Stimulated activated CD8-positive, alpha-beta memory T cell treated with anti-CD3 and anti-CD28 coated beads, Interleukin-2, amount 100 ng/mL, for 48 hours (primary cell): Measurements from ENCODE around the gene ETFRF1.

Experiments used
- DNase-seq, 2 donors: peaks; one replicate each; pipeline ENCODE4 v3.0.0-alpha.2; 2020; ENCODE audit warnings: low read depth in 2 of 2

Gene ETFRF1

DNA sequence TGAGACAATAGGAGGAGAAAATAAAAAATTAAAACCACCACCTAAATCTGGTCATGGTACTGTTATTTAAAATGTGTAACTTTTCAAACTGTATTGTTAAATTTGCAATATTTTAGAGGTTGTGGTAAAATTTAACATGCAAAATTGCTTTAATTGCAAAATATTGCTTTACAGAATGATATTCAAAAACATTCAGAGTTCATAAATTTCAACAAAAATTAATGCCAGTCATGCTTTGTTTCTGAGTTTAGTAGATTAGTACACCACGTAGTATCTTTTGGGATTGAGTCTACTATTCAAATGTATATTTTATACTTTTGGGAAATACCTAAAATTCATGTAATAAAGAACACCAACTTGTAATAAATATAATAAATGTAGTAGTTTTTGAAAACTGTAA lies 18.3 kb downstream of the ETFRF1 start:
- no peak for DNase-seq

GRCh38 chr12:25236190-25236589 lies 41.2 kb downstream of the ETFRF1 start:
- DNase-seq: no peak

GRCh38 chr12:25236626-25237025 lies 41.6 kb downstream of the ETFRF1 start:
- DNase-seq: no peak

DNA sequence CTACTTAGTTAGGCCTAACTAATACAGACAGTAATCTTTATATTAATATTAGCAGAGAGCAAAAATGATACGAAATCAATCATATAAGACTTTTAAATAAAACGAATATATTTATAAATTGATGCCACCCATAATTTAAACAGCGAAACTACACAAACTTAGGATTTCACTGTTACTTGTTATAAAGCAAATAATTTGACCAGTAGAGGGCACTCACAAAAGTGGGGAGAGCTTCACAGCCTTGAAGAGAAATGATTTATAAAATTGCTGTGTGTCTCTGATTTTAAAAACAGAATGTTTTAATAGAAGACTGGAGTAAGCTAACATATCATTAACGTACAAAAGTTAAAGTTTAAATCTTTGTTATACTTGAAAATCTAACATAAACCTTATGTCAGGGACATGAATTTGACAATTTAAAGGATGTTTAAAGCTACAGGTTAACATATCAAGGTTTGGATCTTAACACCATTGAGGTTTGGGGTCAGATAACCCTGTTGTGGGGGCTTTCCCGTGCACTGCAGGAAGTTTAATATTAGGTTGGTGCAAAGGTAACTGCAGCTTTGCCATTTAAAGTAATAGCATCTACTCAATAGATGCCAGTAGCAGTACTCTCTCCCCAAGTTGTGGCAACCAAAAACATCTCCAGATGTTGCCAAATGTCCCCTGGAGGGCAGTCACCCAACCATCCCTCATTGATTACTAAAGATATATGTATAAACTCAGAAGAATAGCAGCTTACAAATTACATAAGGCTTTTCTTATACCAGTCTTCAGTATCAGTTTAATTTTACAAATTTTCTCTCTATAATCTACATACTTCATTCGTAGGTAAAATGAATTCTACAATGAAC lies 46.4 kb downstream of the ETFRF1 start:
- no peak for DNase-seq

DNA sequence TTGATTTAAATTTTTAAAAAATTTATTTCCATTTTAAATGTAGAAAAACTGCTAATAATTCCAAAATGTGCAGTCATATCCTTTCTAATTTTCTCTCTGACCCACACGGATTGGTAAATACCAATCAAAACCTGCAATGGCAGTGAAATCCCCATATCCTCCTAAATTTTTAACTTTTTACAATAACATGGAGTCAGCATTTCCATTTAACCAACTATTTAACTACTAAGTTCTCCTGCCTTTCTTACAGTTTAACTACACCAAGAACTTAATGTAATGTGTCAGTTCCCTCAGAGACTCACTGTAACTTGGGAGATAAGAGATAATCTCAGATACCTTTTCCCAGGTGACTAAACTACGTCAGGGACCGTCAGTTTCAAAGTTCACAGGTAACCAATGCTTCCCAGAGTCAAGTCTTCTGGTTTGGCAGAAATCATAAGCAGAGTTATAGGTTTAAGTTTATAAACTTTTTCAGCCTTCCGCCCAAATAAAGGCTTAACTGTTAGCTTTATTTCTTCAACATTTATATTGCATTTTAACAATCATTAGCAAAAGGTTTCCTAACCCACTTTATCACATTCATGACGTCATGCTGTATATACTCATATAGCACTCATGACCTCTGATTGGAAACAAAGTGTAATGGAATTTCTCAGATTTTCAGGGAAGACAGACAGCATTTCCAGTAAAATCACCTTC lies 48.1 kb downstream of the ETFRF1 start:
- no peak for DNase-seq

GRCh38 chr12:25243680-25243990 lies 48.6 kb downstream of the ETFRF1 start:
- no peak for DNase-seq

DNA sequence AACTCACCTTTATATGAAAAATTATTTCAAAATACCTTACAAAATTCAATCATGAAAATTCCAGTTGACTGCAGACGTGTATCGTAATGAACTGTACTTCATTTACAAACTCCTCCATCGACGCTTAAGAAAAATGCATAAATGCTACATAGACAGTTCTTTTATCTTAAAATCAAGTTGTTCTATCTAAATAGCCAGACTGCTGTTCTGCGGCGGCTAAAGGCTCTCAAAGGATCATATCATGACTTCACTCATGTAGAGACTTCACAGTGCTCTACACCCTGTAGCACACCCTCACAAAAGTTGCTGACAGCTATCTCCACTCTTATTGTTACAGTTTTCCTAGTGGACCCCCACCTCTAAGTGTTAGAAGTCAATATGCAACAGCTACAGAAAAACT lies 50.5 kb downstream of the ETFRF1 start:
- no peak for DNase-seq

GRCh38 chr12:25248137-25248536 lies 53.1 kb downstream of the ETFRF1 start:
- no peak for DNase-seq

DNA sequence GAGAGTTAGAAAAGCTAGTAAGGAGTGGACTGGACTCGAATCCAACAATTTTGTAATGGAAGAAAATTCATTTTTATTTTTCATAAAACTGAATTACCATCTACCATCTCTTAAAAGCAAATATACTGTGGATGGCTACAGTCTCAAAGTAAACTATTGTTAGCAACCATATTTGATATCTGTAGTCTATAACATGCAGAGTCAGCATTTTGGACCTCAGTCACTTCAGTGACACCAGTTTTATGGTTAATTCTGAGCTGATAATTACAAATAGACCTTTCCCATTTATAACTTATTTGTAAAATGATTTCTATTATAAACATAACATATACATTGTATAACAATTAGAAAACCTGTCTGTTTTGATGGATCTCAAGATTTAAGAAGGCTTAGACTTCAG lies 53.7 kb downstream of the ETFRF1 start:
- no peak for DNase-seq

- DNase-seq: peak; percentile 26
Observed at GRCh38 chr12:25249931-25250738, 55.1 kb downstream of the ETFRF1 start.

DNA sequence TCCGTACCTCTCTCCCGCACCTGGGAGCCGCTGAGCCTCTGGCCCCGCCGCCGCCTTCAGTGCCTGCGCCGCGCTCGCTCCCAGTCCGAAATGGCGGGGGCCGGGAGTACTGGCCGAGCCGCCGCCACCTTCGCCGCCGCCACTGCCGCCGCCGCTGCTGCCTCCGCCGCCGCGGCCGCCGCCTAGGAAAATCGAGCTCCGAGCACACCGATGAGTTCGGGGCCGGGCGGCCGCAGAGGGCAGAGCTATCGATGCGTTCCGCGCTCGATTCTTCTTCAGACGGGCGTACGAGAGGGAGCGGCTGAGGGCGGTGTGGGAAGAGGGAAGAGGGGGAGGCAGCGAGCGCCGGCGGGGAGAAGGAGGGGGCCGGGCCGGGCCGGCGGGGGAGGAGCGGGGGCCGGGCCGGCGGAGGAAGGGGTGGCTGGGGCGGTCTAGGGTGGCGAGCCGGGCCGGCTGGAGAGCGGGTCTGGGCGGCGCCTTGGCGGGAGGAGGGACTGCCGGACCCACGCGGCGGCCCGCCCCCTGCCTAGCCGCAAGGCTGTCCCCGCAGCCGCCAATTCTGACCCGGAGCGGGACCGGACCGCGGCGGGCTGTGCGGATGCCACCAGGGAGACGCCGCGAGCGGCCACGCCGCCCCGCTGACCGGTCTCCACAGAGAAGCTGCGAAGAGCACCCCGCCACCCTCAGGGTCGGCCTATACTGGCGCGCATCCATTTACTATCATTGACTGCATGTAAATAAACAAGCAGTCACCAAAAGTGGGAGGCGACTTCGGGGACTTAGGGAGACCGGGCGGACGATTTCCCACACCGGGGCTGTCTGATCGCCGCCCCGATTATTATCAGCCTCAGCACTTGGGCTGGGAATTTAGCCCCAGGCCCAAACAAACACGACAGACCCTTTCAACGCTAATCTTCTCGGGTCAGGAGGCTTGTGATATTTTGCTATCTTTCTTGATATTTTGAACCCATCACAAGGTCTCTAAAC lies 56.0 kb downstream of the ETFRF1 start, which contains the start of gene KRAS:
Gene KRAS, minus strand, starts transcription at position 186 of the 987 bp plus-strand sequence.
- peak; percentile 82 to 83 for DNase-seq

DNA sequence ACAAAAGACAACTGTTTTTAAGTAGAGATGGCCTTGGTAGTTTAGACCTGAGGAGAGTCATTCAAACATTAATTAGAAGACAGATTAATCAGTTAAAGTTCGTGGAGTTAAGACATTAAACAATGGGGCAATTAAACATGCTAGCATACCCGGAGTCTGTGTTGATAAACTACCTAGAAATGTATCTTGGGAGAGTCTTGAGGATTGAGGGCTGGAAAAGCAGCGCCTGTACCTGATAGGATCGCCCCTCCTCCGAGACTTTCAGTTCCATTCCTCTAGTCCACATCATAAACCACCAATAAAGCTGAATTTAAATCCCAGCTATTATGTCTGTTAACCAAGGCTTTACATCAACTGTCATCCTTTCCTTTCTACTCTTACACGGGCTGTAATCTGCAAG lies 56.7 kb downstream of the ETFRF1 start:
- DNase-seq: no peak

DNA sequence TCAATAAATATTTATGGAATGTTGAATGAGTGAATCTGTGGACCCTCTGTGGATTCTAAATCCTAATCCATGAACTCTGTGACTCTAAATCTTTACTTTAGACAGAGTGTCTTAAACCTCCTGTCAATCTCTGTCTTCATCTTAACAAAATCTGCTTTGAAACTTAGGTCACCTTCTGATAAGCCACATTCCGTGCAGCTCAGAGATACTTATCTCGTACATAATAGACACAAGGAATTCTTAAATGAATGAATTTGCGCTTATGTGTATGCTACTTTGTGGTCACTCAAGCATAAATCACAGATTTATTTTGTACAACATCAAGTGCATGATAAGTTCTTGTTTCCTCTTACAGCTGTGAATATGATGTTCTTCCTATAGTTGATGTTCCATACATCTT lies 57.9 kb downstream of the ETFRF1 start:
- DNase-seq: no peak

- DNase-seq: no peak
Observed at GRCh38 chr12:25253371-25254068, 58.5 kb downstream of the ETFRF1 start.

DNA sequence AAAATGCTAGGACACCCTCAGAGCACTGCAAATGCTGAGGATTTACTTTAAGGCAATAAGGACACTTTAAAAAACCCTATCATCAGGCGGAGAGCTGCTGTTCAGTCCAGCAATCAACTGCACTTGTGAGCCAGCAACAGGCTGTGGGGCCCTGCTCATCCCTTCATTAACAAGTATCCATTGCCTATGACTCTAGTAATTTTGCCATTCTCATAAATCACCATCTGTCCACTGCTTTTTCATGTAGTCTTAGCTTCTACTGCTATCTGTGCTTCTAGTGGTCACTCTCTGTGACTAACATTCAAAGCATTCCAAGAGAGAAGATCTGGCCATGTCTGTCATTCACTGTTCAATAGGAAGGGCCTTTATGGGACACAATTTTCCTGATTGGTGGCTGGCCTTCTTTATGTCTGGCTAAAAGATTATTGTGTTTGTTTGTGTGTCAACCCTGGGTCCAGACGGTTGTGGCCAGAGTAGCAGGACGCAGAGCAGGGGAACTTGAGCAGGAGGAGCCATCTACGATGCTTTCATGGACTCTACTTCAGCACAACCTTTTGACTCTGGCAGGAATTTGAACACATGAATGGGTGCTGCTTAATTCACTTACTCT lies 59.3 kb downstream of the ETFRF1 start:
- DNase-seq: no peak
